GM12865 (cell line): Measurements from ENCODE around the gene ABHD11.
A peak's percentile ranks its signal among the peaks of the same experiment; 100 is the strongest.

ENCODE experiments used
- DNase-seq: peaks from one replicate; pipeline ENCODE4 v3.0.0; 2010; ENCODE audit warnings: low read depth
- H3K4me3 ChIP-seq: 2 replicates; pipeline ENCODE4 v1.5.1; 2011; ENCODE audit warnings: mild to moderate bottlenecking, low read depth, low read length, control low read depth
- CTCF ChIP-seq: IDR thresholded peaks from 2 replicates; pipeline ENCODE4 v1.5.1; 2011; ENCODE audit warnings: low read length, control low read depth, low read depth, inconsistent platforms; ENCODE audit not compliant: insufficient read depth; ENCODE audit errors: missing control alignments

The ABHD11 gene

DNA sequence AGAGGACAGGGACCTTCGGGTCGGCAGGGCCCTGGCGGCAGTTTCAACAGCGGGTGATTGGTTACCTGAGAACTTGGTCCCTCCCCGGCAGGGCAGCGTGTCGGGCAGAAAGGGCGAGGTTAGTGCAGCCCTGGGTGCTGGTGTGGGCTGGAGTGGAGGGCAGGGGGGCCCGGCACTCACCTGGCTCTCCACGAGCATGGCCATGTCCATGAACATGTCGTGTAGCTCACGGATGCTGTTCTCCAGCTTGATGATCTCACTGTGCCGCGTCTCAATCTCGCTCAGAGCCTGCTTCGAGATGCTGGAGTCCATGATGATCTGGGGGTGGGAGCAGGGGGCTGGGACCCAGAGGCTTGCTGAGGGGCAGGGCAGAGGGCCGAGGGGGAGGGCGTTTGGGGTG lies 35.9 kb downstream of the ABHD11 start:
- no peak for TF ChIP-seq CTCF
- DNase-seq = no peak
- no peak overlapping the region for H3K4me3 ChIP-seq

GRCh38 chr7:73702226-73702625 lies 36.4 kb downstream of the ABHD11 start:
- DNase-seq = no peak

GRCh38 chr7:73701357-73701995 lies 37.1 kb downstream of the ABHD11 start:
- no peak overlapping the region for H3K4me3 ChIP-seq
- TF ChIP-seq CTCF = peak; percentile 60
- no peak for DNase-seq

More at GRCh38 chr7:73702226-73702625, 36.4 kb downstream of the ABHD11 start:
- no peak overlapping the region for H3K4me3 ChIP-seq
- TF ChIP-seq CTCF = no peak

DNA sequence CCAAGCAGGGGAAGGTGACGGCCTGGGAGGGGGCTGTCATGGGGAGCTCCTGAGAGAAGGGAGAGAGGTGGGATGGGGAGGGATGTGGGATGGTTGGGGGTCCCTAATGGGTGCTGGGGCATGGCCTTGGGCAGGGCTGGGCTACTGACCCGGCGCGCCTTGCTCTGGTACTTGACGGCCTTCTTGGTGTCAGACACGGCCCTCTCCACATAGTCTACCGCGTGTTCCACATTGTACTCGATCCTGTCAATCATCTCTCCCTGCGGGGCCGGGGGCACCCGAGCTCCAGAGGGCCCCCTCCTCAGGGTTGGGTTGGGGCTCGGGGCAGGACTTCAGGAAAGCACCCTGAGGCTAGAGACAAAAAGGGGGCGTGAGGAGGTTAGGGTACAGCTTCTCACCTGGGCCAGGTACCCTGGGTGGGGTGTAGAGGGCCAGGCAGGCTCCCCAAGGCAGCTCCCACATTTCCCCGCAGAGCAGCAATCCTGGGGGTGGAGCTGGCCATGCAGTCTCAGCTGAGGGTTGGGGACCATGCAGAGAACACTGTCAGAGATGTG lies 37.9 kb downstream of the ABHD11 start:
- H3K4me3 ChIP-seq = no peak overlapping the region
- DNase-seq = no peak
- TF ChIP-seq CTCF = no peak

GRCh38 chr7:73700069-73700423 lies 38.6 kb downstream of the ABHD11 start:
- TF ChIP-seq CTCF = no peak
- no peak overlapping the region for H3K4me3 ChIP-seq
- no peak for DNase-seq

DNA sequence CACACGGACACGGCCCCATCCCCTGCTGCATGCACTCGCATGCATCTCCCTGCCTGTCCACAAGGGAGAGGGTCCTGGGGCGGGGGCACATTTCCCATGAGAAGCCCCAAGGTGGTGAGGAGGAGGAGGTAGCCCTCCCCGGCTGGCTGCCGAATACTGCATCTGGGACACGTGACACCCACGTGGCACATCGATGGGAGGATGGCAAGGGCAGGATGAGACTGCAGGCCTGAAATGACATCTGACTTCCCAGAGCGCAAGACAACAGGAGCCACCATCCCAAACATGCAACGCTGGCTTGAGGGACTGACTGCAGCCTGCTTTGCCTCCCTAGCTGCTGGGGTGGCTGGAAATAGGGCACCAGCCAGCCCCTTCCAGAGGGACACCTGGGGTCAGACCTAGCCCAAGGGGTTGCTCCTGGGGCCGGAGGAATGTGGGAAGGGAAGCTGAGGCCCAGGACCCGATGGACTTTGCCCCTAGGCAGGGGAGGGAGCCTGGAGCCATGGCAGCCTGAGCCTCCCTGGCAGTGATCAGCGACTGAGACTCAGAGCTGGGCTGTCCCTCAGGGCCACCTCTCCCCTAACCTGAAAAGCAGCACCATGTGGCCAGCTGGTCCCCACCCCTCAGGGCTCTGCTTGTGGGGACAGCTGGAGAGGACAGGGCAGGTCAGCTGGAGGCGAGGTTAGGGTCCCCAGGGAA lies 39.1 kb downstream of the ABHD11 start:
- no peak overlapping the region for H3K4me3 ChIP-seq
- no peak for TF ChIP-seq CTCF
- no peak for DNase-seq
